ENCODE measurements around the gene GREM2.

DNA sequence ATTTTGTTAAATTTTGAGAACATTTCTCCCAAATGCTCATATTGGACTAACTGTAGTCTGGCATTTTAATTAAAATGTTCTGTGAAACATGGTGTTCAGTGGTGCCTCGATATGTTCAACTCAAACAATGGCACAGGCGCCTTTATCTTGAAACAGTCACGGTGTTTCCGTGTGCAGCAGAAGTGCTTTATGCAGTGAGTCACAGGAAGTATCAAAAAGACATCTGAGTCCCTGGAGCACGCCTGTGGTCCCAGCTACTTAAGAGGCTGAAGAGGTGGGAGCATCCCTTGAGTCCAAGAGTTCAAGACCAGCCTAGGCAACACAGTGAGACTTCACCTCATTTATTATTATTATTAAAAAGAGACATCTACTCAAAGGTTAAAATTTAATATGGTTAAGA lies 52.2 kb downstream of the GREM2 start:
- TF ChIP-seq, protein P1, sequence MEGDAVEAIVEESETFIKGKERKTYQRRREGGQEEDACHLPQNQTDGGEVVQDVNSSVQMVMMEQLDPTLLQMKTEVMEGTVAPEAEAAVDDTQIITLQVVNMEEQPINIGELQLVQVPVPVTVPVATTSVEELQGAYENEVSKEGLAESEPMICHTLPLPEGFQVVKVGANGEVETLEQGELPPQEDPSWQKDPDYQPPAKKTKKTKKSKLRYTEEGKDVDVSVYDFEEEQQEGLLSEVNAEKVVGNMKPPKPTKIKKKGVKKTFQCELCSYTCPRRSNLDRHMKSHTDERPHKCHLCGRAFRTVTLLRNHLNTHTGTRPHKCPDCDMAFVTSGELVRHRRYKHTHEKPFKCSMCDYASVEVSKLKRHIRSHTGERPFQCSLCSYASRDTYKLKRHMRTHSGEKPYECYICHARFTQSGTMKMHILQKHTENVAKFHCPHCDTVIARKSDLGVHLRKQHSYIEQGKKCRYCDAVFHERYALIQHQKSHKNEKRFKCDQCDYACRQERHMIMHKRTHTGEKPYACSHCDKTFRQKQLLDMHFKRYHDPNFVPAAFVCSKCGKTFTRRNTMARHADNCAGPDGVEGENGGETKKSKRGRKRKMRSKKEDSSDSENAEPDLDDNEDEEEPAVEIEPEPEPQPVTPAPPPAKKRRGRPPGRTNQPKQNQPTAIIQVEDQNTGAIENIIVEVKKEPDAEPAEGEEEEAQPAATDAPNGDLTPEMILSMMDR (IDR thresholded peaks at IDR 0.05), result no peak
- TF ChIP-seq POLR2A (IDR thresholded peaks at IDR 0.05), result no peak
- no peak for TF ChIP-seq POLR2AphosphoS5 (IDR thresholded peaks at IDR 0.05)
- no peak for TF ChIP-seq EP300 (IDR thresholded peaks at IDR 0.05)

All from gastroesophageal sphincter (tissue), 3 donors.